HG03457 (cell line): ENCODE results near the gene CCDC144A.
"Not testable (repeated sequence)": the region's sequence is repeated elsewhere in the genome, so short reads cannot be mapped to it uniquely, and the experiment has no call there.

Experiments
- ATAC-seq: cut with Tn5 transposase; IDR thresholded peaks from one replicate; pipeline ENCODE4 v1.9.1; 2021; ENCODE audit warnings: moderate number of reproducible peaks; ENCODE audit not compliant: unreplicated experiment

CCDC144A gene, protein sequence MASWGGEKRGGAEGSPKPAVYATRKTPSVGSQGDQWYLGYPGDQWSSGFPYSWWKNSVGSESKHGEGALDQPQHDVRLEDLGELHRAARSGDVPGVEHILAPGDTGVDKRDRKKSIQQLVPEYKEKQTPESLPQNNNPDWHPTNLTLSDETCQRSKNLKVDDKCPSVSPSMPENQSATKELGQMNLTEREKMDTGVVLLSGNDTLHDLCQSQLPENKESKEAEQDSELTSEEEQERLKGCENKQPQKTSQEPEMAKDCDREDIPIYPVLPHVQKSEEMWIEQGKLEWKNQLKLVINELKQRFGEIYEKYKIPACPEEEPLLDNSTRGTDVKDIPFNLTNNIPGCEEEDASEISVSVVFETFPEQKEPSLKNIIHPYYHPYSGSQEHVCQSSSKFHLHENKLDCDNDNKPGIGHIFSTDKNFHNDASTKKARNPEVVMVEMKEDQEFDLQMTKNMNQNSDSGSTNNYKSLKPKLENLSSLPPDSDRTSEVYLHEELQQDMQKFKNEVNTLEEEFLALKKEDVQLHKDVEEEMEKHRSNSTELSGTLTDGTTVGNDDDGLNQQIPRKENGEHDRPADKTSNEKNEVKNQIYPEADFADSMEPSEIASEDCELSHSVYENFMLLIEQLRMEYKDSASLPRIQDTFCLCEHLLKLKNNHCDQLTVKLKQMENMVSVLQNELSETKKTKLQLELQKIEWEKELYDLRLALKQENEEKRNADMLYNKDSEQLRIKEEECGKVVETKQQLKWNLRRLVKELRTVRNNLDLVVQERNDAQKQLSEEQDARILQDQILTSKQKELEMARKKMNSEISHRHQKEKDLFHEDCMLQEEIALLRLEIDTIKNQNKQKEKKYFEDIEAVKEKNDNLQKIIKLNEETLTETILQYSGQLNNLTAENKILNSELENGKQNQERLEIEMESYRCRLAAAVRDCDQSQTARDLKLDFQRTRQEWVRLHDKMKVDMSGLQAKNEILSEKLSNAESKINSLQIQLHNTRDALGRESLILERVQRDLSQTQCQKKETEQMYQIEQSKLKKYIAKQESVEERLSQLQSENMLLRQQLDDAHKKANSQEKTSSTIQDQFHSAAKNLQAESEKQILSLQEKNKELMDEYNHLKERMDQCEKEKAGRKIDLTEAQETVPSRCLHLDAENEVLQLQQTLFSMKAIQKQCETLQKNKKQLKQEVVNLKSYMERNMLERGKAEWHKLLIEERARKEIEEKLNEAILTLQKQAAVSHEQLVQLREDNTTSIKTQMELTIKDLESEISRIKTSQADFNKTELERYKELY (N-terminal part only)

DNA sequence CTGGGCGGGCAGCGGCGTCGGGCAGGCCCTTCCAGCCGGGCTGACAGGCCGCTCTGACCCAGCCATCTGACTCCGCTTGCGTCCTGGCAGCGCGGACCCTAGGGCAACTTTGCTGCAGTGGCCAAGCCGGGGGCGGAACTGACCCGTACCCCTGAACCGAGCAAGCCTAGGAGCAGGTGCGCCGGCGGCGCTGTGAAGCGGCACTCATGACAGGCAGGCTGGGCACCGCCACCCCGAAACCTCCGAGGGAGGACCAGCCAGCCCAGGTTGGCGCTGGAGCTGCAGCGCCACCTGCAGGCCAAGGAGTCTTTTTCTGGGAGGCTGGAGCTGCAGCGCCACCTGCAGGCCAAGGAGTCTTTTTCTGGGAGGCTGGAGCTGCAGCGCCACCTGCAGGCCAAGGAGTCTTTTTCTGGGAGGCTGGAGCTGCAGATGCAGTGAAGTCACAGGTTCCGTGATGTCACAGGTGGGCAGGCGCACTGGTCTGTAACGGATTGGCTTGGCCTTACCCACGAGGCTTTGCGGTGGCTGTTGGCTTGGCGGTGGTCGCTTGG lies at the start of gene CCDC144A:
Gene CCDC144A (plus strand): TSS at position 511 of the 551 bp plus-strand sequence. CDS start 160 bp downstream, outside the sequence.
- not testable (repeated sequence) for ATAC-seq

DNA sequence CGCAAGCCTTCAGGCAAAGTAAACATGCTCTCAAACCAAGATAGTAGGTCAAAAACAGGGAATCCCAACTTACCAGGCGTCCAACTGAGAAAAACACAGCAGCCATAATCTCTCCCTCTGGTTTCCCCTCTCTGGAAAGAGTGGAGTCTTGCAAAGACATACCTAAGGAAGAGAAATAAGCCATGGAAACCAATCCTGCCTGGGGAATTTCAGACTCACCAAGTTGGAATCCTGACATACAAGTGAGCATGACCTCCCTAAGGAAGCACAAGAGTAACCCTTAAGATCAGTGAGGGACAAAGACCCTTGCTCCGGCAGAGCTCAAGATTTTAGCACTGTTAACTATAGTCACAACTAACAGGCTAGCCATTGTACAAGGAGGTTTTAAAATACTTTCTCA lies 40.5 kb upstream of the CCDC144A start:
- no peak for ATAC-seq

- no peak for ATAC-seq
Measured at GRCh38 chr17:16652252-16652651, 37.8 kb upstream of the CCDC144A start.

GRCh38 chr17:16652847-16653366 lies 37.1 kb upstream of the CCDC144A start:
- peak; percentile 6 for ATAC-seq

DNA sequence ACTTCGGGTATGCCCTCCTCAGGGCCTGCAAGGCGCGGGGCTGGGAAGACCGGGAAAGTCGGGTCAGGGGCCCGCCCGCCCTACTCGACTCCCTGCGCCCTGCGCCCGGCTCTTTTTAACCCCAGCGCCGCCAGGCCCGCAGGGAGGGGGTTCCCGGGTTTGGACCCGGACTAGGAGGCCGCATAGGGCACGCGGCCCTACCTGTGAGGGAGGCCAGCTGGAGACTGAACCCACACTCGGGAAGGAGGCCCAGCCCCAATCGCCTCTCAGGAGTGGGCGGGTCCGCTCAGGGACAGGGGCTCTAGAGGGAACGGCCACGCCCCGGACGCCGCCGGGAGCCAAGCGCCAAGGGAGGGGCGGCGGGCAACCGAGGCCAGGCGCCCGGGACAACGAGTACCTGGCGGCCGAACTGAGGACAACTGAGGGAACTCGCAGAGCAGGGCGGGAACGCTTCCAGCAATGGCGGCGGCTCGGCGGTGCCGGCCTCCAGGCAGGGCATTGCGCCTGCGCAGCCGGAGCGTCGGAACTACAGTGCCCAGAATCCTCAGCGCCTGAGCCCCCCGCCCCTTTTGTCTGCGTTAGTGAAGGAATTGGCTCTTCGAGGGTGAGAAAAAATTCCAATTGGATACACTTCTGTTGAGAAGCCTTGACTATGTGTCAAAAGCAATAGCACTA lies 36.5 kb upstream of the CCDC144A start, which contains the start of gene ZNF624:
Gene ZNF624 (minus strand): TSS at position 484 of the 675 bp plus-strand sequence.
- ATAC-seq: peak; percentile 76

- ATAC-seq: no peak
Measured at GRCh38 chr17:16661217-16661616, 28.8 kb upstream of the CCDC144A start.

- no peak for ATAC-seq
Measured at GRCh38 chr17:16662936-16663335, 27.1 kb upstream of the CCDC144A start.

DNA sequence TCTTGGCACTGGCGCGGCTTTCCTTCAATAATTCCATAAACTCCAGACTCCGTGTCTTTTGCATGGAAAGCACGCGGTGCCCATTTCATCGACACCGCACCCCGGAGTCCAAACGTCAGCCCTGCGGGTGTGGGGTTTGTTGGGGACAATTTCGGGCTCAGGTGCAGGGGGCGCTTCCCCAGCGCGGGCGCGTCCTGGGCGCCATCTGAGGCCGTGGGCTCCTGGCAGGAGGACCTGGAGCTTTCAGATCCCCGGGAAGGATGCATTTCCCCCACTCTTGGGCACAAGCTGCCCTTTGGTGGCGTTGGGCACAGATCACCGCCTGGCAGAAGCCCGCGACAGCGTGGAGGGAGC lies 23.5 kb upstream of the CCDC144A start:
- ATAC-seq: not testable (repeated sequence)

- not testable (repeated sequence) for ATAC-seq
Measured at GRCh38 chr17:16666907-16667636, 23.0 kb upstream of the CCDC144A start.

- ATAC-seq: no peak
Measured at GRCh38 chr17:16676676-16677268, 13.3 kb upstream of the CCDC144A start.

DNA sequence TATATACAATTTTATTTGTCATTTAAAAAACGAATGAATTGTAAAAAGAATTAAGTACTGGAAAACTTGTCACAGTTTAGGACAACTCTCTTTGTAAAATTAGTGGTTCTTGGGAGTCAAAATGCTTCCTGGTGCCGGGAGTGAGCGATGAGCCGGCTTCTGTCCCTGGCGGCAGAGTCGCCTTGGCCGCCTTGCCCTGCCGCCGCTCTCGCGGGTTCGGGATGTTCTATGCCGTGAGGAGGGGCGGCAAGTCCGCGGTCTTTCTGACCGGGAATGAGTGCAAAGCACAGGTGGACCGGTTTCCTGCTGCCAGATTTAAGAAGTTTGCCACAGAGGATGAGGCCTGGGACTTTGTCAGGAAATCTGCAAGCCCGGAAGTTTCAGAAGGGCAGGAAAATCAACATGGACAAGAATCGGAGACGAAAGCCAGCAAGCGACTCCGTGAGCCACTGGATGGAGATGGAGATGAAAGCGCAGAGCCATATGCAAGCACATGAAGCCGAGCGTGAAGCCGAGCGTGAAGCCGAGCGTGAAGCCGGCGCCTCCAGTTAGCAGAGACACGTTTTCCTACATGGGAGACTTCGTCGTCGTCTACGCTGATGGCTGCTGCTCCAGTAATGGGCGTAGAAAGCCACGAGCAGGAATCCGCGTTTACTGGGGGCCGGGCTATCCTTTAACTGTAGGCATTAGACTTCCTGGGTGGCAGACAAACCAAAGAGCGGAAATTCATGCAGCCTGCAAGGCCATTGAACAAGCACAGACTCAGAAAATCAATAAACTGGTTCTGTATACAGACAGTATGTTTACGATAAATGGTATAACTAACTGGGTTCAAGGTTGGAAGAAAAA lies 6.5 kb upstream of the CCDC144A start:
- not testable (repeated sequence) for ATAC-seq

DNA sequence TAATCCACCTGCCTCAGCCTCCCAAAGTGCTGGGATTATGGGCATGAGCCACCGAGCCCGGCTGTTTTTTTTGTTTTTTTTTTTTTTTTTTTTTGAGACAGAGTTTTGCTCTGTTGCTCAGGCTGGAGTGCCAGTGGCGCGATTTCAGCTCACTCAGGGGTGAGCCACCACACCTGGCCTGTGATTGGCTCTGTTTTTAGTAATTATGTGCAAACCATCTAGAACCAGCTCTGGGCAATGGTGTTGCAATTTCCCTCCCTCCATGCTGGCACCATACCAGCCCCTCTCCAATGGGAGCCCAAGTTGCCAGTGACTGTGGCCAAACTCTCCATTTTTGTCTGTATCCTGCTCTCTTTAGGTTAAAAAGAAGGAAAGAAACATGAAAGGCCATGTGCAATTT lies 4.0 kb upstream of the CCDC144A start:
- ATAC-seq: not testable (repeated sequence)

GRCh38 chr17:16687151-16687550 lies 2.9 kb upstream of the CCDC144A start:
- ATAC-seq: not testable (repeated sequence)

DNA sequence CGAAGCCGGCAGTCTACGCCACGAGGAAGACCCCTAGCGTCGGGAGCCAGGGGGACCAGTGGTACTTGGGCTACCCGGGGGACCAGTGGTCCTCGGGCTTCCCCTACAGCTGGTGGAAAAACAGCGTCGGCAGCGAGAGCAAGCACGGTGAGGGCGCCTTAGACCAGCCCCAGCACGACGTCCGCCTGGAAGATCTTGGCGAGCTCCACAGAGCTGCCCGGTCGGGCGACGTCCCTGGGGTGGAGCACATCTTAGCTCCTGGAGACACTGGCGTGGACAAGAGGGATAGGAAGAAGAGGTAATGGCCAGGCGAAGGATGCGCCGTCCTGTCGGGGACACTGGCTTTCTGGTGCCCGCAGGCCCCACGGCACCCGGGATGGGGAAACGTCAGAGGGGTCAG lies 406 bp downstream of the CCDC144A start:
- ATAC-seq: not testable (repeated sequence)

- ATAC-seq: not testable (repeated sequence)
Measured at GRCh38 chr17:16697603-16698002, 7.6 kb downstream of the CCDC144A start.

GRCh38 chr17:16745492-16746203 lies 55.6 kb downstream of the CCDC144A start:
- ATAC-seq: not testable (repeated sequence)

DNA sequence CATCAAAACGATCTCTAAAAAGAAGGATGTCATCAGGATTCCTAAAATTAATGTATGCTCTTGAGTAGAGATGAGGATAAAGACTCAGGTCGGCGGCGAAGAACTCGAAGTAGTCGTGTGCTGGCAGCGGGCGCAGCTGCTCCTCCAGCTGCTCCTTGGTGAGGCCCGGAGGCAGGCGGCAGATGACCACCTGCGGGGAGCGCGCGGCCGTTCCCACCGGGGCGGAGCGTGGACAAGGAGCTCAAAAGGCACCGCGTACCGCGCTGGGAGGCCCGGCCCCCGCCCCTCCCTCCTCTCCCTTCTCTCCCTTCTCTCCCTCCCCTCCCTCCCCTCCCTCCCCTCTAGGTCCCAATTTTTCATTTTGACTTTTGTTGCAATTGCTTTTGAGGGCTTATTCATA lies 56.5 kb downstream of the CCDC144A start:
- ATAC-seq: not testable (repeated sequence)
